ENCODE results near the gene PROX1. TPM values are rescaled to one million over a fixed set of nuclear protein-coding genes. Genes with fewer than 3 reads are reported as not detected.
A peak's percentile ranks its signal among the peaks of the same experiment; 100 is the strongest.

PROX1 gene
- total RNA-seq, 1 donor from 2014 or later, result 4.8 TPM

- Histone ChIP-seq H3K4me3 (ENCODE audit: insufficient read depth, low read depth, low read length) (no peak overlapping the region), H3K4me2 (ENCODE audit: low read length) (no peak overlapping the region), H3K4me1 (ENCODE audit: insufficient read depth, low read length) (peaks cover 10% of the 10 kb centered on the region), H3K9ac (ENCODE audit: low read length) (no peak overlapping the region), H3K79me2 (ENCODE audit: insufficient read depth, low read length) (no peaks in the 10 kb centered on the region), H4K20me1 (ENCODE audit: insufficient read depth, low read length) (no peaks in the 10 kb centered on the region), H2AFZ (ENCODE audit: low read depth, low read length) (no peak overlapping the region), H3K27ac (ENCODE audit: low read depth, low read length) (no peak overlapping the region), H3K27me3 (ENCODE audit: insufficient read depth, low read length) (no peaks in the 10 kb centered on the region), H3K36me3 (ENCODE audit: insufficient read depth, low read length) (no peaks in the 10 kb centered on the region), H3K9me3 (ENCODE audit: insufficient read depth, low read depth, low read length) (no peaks in the 10 kb centered on the region)
- no peak for DNase-seq (ENCODE audit: low read depth)
- no peak for TF ChIP-seq CTCF (IDR thresholded peaks at IDR 0.05; ENCODE audit: insufficient read depth, low read depth, low read length)
- no peak for TF ChIP-seq EZH2 (IDR thresholded peaks at IDR 0.05; ENCODE audit: insufficient read depth, low read length)
- H3K27me3 Mint-ChIP-seq (ENCODE audit: low read depth, unreplicated experiment), result peaks cover 31% of the 10 kb centered on the region
- no peak for FAIRE-seq
- H3K4me1 Mint-ChIP-seq (ENCODE audit: low read depth, unreplicated experiment), result peaks cover 23% of the 10 kb centered on the region
- no peak overlapping the region for H3K27ac Mint-ChIP-seq (ENCODE audit: unreplicated experiment)
- H3K4me3 Mint-ChIP-seq (ENCODE audit: unreplicated experiment), result no peak overlapping the region
- H3K9me3 Mint-ChIP-seq (ENCODE audit: unreplicated experiment), result peaks cover 2% of the 10 kb centered on the region
- H3K36me3 Mint-ChIP-seq (ENCODE audit: low read depth, unreplicated experiment), result no peaks in the 10 kb centered on the region
These were observed 15.6 kb upstream of the PROX1 start for GRCh38 chr1:213972141-213972540.

GRCh38 chr1:213973129-213973528 lies 14.6 kb upstream of the PROX1 start:
- no peak overlapping the region for H2AFZ ChIP-seq (ENCODE audit: low read depth, low read length)
- DNase-seq (ENCODE audit: low read depth) (peak; percentile 44), FAIRE-seq (no peak)
- peaks cover 23% of the 10 kb centered on the region for H3K4me1 Mint-ChIP-seq (ENCODE audit: low read depth, unreplicated experiment)
- no peak overlapping the region for H3K4me3 Mint-ChIP-seq (ENCODE audit: unreplicated experiment)
- no peak overlapping the region for H3K27ac Mint-ChIP-seq (ENCODE audit: unreplicated experiment)
- H3K27me3 Mint-ChIP-seq (ENCODE audit: low read depth, unreplicated experiment), result peaks cover 29% of the 10 kb centered on the region
- peaks cover 12% of the 10 kb centered on the region for H3K4me1 ChIP-seq (ENCODE audit: insufficient read depth, low read length)
- H3K9ac ChIP-seq (ENCODE audit: low read length), result no peak overlapping the region
- peaks cover 2% of the 10 kb centered on the region for H3K9me3 Mint-ChIP-seq (ENCODE audit: unreplicated experiment)
- H3K79me2 ChIP-seq (ENCODE audit: insufficient read depth, low read length), result no peaks in the 10 kb centered on the region
- no peak overlapping the region for H3K4me3 ChIP-seq (ENCODE audit: insufficient read depth, low read depth, low read length)
- no peak overlapping the region for H3K27ac ChIP-seq (ENCODE audit: low read depth, low read length)
- no peaks in the 10 kb centered on the region for H3K9me3 ChIP-seq (ENCODE audit: insufficient read depth, low read depth, low read length)
- no peak for TF ChIP-seq CTCF (IDR thresholded peaks at IDR 0.05; ENCODE audit: insufficient read depth, low read depth, low read length)
- TF ChIP-seq EZH2 (IDR thresholded peaks at IDR 0.05; ENCODE audit: insufficient read depth, low read length), result no peak
- no peaks in the 10 kb centered on the region for H3K27me3 ChIP-seq (ENCODE audit: insufficient read depth, low read length)
- H3K4me2 ChIP-seq (ENCODE audit: low read length), result peak overlapping the region; percentile 3
- no peaks in the 10 kb centered on the region for H3K36me3 Mint-ChIP-seq (ENCODE audit: low read depth, unreplicated experiment)
- H4K20me1 ChIP-seq (ENCODE audit: insufficient read depth, low read length), result no peaks in the 10 kb centered on the region
- no peaks in the 10 kb centered on the region for H3K36me3 ChIP-seq (ENCODE audit: insufficient read depth, low read length)

- Histone ChIP-seq H3K27ac (ENCODE audit: low read depth, low read length) (no peak overlapping the region), H3K4me2 (ENCODE audit: low read length) (no peak overlapping the region), H3K27me3 (ENCODE audit: insufficient read depth, low read length) (peaks cover 18% of the 10 kb centered on the region), H3K36me3 (ENCODE audit: insufficient read depth, low read length) (no peaks in the 10 kb centered on the region), H3K4me3 (ENCODE audit: insufficient read depth, low read depth, low read length) (no peak overlapping the region), H4K20me1 (ENCODE audit: insufficient read depth, low read length) (no peaks in the 10 kb centered on the region), H3K9ac (ENCODE audit: low read length) (no peak overlapping the region), H3K79me2 (ENCODE audit: insufficient read depth, low read length) (no peaks in the 10 kb centered on the region), H2AFZ (ENCODE audit: low read depth, low read length) (no peak overlapping the region), H3K4me1 (ENCODE audit: insufficient read depth, low read length) (peaks cover 9% of the 10 kb centered on the region), H3K9me3 (ENCODE audit: insufficient read depth, low read depth, low read length) (no peaks in the 10 kb centered on the region)
- TF ChIP-seq CTCF (IDR thresholded peaks at IDR 0.05; ENCODE audit: insufficient read depth, low read depth, low read length) (no peak), EZH2 (IDR thresholded peaks at IDR 0.05; ENCODE audit: insufficient read depth, low read length) (no peak)
- Mint-ChIP-seq H3K27me3 (ENCODE audit: low read depth, unreplicated experiment) (peaks cover 55% of the 10 kb centered on the region), H3K9me3 (ENCODE audit: unreplicated experiment) (peaks cover 2% of the 10 kb centered on the region), H3K4me3 (ENCODE audit: unreplicated experiment) (no peak overlapping the region), H3K27ac (ENCODE audit: unreplicated experiment) (peak overlapping the region; percentile 6), H3K4me1 (ENCODE audit: low read depth, unreplicated experiment) (peaks cover 15% of the 10 kb centered on the region), H3K36me3 (ENCODE audit: low read depth, unreplicated experiment) (peaks cover 3% of the 10 kb centered on the region)
- DNase-seq (ENCODE audit: low read depth) (no peak), FAIRE-seq (no peak)
These were observed 10.9 kb upstream of the PROX1 start for GRCh38 chr1:213976665-213977485.
